ENCODE data around the gene SCAF1. TPM values are rescaled to one million over a fixed set of nuclear protein-coding genes. Genes with fewer than 3 reads are reported as not detected.

The SCAF1 gene
- 87.3 to 89.9 TPM (median 88.9 TPM) in 3 replicates for total RNA-seq

GRCh38 chr19:49641688-49642491 lies at the start of gene SCAF1:
SCAF1 (plus strand) TSS chr19:49642209; CDS start chr19:49645027, 2,818 bp downstream.
- H3K4me1 Mint-ChIP-seq: peaks cover 54% of the 10 kb centered on the region
- peak within 1 kb of the TSS; percentile 97 for H3K4me3 Mint-ChIP-seq

GRCh38 chr19:49592486-49593232 lies 49.4 kb upstream of the SCAF1 start:
- H3K4me1 Mint-ChIP-seq: peaks cover 20% of the 10 kb centered on the region
- H3K27ac Mint-ChIP-seq: peak overlapping the region; percentile 91
- no peaks in the 10 kb centered on the region for H3K36me3 Mint-ChIP-seq
- DNase-seq (ENCODE audit: low spot score in 2 of 2, unreplicated experiment in 2 of 2): peak in 1 of 2 experiments; percentile 42
- peak overlapping the region; percentile 86 for H3K4me3 Mint-ChIP-seq
- no peaks in the 10 kb centered on the region for H3K9me3 Mint-ChIP-seq
- no peaks in the 10 kb centered on the region for H3K27me3 Mint-ChIP-seq (ENCODE audit: low read depth)
- TF ChIP-seq CTCF (IDR thresholded peaks at IDR 0.05; ENCODE audit: unreplicated experiment): no peak

More at GRCh38 chr19:49641688-49642491, at the start of gene SCAF1:
- DNase-seq (ENCODE audit: low spot score in 2 of 2, unreplicated experiment in 2 of 2): peak; percentile 98
- peak within 1 kb of the TSS; percentile 100 for H3K27ac Mint-ChIP-seq
- H3K36me3 Mint-ChIP-seq: peaks cover 3% of the 10 kb centered on the region
- no peaks in the 10 kb centered on the region for H3K9me3 Mint-ChIP-seq
- no peaks in the 10 kb centered on the region for H3K27me3 Mint-ChIP-seq (ENCODE audit: low read depth)
- TF ChIP-seq CTCF (IDR thresholded peaks at IDR 0.05; ENCODE audit: unreplicated experiment): no peak

GRCh38 chr19:49593233-49594113 lies 48.5 kb upstream of the SCAF1 start:
- Mint-ChIP-seq H3K36me3 (no peaks in the 10 kb centered on the region), H3K4me1 (peaks cover 20% of the 10 kb centered on the region)

GRCh38 chr19:49594157-49594992 lies 47.6 kb upstream of the SCAF1 start:
- peak overlapping the region; percentile 91 for H3K27ac Mint-ChIP-seq

More at GRCh38 chr19:49593233-49594113, 48.5 kb upstream of the SCAF1 start:
- H3K9me3 Mint-ChIP-seq: no peaks in the 10 kb centered on the region
- H3K27ac Mint-ChIP-seq: peak overlapping the region; percentile 91
- no peaks in the 10 kb centered on the region for H3K27me3 Mint-ChIP-seq (ENCODE audit: low read depth)
- peak overlapping the region; percentile 86 for H3K4me3 Mint-ChIP-seq
- no peak for TF ChIP-seq CTCF (IDR thresholded peaks at IDR 0.05; ENCODE audit: unreplicated experiment)
- DNase-seq (ENCODE audit: low spot score in 2 of 2, unreplicated experiment in 2 of 2): peak; percentile 89 to 91

More at GRCh38 chr19:49594157-49594992, 47.6 kb upstream of the SCAF1 start:
- TF ChIP-seq CTCF (IDR thresholded peaks at IDR 0.05; ENCODE audit: unreplicated experiment): no peak
- H3K4me3 Mint-ChIP-seq: peak overlapping the region; percentile 86
- H3K27me3 Mint-ChIP-seq (ENCODE audit: low read depth): no peaks in the 10 kb centered on the region
- no peak for DNase-seq (ENCODE audit: low spot score in 2 of 2, unreplicated experiment in 2 of 2)
- H3K36me3 Mint-ChIP-seq: peaks cover 5% of the 10 kb centered on the region
- H3K9me3 Mint-ChIP-seq: no peaks in the 10 kb centered on the region
- H3K4me1 Mint-ChIP-seq: peaks cover 20% of the 10 kb centered on the region
